Body of pancreas (tissue), 4 donors: ENCODE measurements around the gene PGA5.

ENCODE experiments used
- POLR2A ChIP-seq, 3 donors: fragments of 450-650 bp; IDR thresholded peaks; one replicate each; pipeline ENCODE4 v1.6.1; 2016; ENCODE audit warnings: antibody characterized with exemption in 3 of 3, mild to moderate bottlenecking in 2 of 3
- TF ChIP-seq, protein P1 (sequence below), 7 experiments: fragments of 450-650 bp in 4 of 7; fragments of 200-600 bp in 3 of 7; sonication (generic) in 3 of 7; IDR thresholded peaks; one replicate each; pipeline ENCODE4 v1.5.1; 2016 to 2019; ENCODE audit warnings: antibody characterized with exemption in 7 of 7

DNA sequence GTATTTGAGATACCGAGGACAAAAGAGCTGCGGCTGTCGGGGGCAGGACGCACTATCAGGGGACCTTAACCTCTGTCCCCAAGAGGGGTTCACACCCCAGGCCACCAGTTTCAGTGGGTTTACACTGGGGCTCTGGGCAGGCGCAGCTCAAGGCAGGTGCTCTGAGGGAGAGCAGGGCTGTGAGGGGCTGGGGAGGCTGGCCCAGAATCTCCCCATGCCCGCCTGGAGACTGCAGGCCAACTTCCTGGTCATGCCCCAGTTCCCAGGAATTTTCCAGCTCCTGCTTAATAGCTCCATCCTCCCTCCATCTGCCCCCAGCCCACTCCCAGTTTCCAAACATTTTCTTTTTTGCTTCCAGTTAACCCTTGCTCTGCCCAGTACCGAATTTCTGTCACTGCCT is 45.3 kb upstream of the PGA5 start:
- TF ChIP-seq, protein P1, sequence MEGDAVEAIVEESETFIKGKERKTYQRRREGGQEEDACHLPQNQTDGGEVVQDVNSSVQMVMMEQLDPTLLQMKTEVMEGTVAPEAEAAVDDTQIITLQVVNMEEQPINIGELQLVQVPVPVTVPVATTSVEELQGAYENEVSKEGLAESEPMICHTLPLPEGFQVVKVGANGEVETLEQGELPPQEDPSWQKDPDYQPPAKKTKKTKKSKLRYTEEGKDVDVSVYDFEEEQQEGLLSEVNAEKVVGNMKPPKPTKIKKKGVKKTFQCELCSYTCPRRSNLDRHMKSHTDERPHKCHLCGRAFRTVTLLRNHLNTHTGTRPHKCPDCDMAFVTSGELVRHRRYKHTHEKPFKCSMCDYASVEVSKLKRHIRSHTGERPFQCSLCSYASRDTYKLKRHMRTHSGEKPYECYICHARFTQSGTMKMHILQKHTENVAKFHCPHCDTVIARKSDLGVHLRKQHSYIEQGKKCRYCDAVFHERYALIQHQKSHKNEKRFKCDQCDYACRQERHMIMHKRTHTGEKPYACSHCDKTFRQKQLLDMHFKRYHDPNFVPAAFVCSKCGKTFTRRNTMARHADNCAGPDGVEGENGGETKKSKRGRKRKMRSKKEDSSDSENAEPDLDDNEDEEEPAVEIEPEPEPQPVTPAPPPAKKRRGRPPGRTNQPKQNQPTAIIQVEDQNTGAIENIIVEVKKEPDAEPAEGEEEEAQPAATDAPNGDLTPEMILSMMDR (IDR thresholded peaks at IDR 0.05) = no peak
- no peak for TF ChIP-seq POLR2A (IDR thresholded peaks at IDR 0.05)
